Measurements from ENCODE around the gene TRAFD1.

Gene TRAFD1

DNA sequence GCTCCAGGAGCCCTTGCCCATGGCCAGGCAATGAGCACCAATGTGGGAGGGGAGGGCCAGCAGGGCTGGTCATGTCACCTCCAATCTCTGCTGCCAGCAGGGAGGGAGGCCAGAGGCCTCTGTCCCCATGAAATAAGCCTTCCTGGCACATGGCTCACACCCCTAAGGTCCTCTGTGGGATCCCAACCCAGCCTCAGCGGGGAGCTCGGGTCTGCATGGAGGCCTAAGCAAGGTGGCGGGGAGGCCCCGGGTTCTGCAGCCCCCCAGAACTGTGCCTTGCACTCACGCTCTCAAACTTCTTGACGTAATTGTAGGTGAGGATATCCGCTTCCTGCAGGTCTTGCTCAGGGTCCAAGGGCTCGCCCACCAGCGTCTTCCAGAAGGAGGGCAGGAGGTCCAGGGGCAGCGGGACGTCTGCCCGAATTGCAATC lies 41.7 kb downstream of the TRAFD1 start:
- Histone ChIP-seq H3K9me3 (no peaks in the 10 kb centered on the region), H3K4me1 (ENCODE audit: control insufficient read depth in 1 of 2, insufficient read depth in 1 of 2, low read depth in 1 of 2, low read length in 1 of 2) (no peaks in the 10 kb centered on the region), H3K36me3 (peaks cover 89% of the 10 kb centered on the region), H3K4me3 (ENCODE audit: low read depth in 1 of 2, low read length in 1 of 2) (no peak overlapping the region), H3K27me3 (no peaks in the 10 kb centered on the region), H3K27ac (no peak overlapping the region)
- TF ChIP-seq CTCF (IDR thresholded peaks at IDR 0.05), result no peak

DNA sequence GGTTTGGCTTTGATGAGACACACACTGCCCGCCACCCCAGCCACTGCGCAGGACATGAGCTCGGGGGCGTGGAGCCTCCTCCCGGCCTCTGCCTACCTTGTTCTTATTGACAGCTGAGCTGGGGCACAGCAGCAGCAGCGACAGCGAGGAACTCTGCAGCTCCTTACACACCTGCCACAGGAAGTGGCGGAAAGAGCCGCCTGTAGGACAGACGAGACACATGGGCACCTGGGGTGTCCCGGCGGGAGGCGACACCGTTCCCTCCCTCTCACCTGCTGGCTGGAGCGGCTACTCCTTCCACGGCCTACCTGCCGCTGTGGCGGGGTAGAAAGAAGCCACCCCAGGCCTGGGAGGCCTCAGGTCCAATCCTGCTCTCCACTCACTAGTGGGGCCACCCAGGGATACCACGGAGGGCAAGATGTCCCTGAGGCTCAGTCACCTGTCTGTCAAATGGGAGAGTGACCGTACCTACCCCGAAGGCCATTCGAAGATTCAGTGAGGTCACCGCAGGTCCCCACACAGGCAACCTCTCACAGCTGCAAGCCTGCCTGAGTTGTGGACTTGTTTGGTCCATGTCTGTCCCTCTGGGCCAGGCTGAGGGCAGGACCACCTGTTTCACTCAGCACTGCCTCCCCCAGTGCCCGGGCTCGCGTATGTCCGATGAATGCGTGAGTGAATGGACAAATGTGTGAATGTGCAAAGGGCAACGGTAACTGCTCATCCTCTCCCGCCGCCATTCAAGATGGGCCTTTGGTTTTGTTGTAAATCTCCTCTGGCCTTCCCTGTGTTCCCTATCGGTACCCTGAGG lies 42.6 kb downstream of the TRAFD1 start:
- no peaks in the 10 kb centered on the region for H3K9me3 ChIP-seq
- no peaks in the 10 kb centered on the region for H3K27me3 ChIP-seq
- H3K4me3 ChIP-seq (ENCODE audit: low read depth in 1 of 2, low read length in 1 of 2), result no peak overlapping the region
- H3K27ac ChIP-seq, result no peak overlapping the region
- no peak for TF ChIP-seq CTCF (IDR thresholded peaks at IDR 0.05)
- H3K36me3 ChIP-seq, result peaks cover 89% of the 10 kb centered on the region
- no peaks in the 10 kb centered on the region for H3K4me1 ChIP-seq (ENCODE audit: control insufficient read depth in 1 of 2, insufficient read depth in 1 of 2, low read depth in 1 of 2, low read length in 1 of 2)

DNA sequence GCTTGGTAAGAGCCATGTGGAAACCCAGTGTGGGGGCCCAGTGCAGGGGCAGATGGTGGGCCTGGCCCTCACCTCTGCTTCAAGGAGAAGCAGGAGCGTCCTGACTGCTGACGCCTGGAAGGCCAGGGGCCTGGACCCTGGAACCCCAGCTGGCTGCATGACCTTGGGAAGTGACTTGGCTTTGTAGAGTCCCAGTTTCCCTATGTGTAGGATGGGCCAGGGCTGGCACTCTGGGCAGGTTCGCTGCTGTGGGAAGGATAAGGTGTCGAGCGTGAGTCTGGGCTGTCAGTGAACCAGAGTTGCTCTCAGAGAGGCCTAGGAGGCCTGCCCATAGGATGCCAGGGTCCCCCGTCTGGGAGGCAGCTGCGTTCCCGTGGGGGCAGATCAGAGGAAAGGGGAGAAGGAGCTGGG lies 43.2 kb downstream of the TRAFD1 start:
- H3K36me3 ChIP-seq, result peaks cover 85% of the 10 kb centered on the region
- TF ChIP-seq CTCF (IDR thresholded peaks at IDR 0.05), result no peak
- H3K9me3 ChIP-seq, result no peaks in the 10 kb centered on the region
- H3K4me1 ChIP-seq (ENCODE audit: control insufficient read depth in 1 of 2, insufficient read depth in 1 of 2, low read depth in 1 of 2, low read length in 1 of 2), result no peaks in the 10 kb centered on the region
- no peaks in the 10 kb centered on the region for H3K27me3 ChIP-seq
- no peak overlapping the region for H3K4me3 ChIP-seq (ENCODE audit: low read depth in 1 of 2, low read length in 1 of 2)
- H3K27ac ChIP-seq, result no peak overlapping the region

DNA sequence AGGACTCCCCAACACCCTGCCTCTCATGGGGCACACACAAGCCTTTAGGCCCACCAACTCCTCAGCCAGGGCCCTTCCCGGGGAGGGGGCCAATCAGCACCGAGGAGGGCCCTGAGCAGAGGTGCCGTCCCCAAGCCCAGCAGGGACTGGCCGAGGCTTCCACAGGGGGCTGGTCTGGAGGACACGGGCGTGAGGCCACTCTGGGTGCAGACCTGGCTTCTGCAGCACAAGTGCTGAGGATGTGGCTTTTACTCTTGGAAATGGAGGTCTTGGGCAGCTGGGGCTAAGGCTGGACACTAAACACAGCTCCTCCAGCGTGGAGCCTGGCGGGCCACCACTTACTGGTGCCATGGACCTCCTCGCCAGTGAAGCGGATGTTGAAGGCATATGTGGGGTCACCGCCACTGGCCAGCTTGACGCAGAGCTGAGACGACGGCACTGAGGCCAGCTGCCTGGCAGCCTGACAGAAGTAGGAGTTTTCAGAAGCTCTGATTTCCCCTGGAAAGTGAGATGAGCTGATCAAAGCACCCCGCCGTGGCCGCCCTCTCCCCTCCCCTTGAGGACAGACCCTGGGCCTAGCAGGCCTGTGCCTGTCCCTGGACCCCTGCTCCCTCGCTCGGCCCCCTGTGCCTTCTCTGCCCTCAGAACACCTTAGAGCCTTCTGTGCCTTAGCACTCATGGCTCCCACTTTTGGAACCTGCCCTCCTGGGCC lies 44.0 kb downstream of the TRAFD1 start:
- H3K36me3 ChIP-seq, result peaks cover 83% of the 10 kb centered on the region
- H3K4me1 ChIP-seq (ENCODE audit: control insufficient read depth in 1 of 2, insufficient read depth in 1 of 2, low read depth in 1 of 2, low read length in 1 of 2), result no peaks in the 10 kb centered on the region
- no peaks in the 10 kb centered on the region for H3K9me3 ChIP-seq
- H3K27me3 ChIP-seq, result no peaks in the 10 kb centered on the region
- no peak for TF ChIP-seq CTCF (IDR thresholded peaks at IDR 0.05)
- H3K4me3 ChIP-seq (ENCODE audit: low read depth in 1 of 2, low read length in 1 of 2), result no peak overlapping the region
- H3K27ac ChIP-seq, result no peak overlapping the region

GRCh38 chr12:112169966-112170365 lies 44.6 kb downstream of the TRAFD1 start:
- H3K9me3 ChIP-seq, result no peaks in the 10 kb centered on the region
- H3K27me3 ChIP-seq, result no peaks in the 10 kb centered on the region
- no peak for TF ChIP-seq CTCF (IDR thresholded peaks at IDR 0.05)
- H3K4me3 ChIP-seq (ENCODE audit: low read depth in 1 of 2, low read length in 1 of 2), result no peak overlapping the region
- H3K27ac ChIP-seq, result no peak overlapping the region
- H3K4me1 ChIP-seq (ENCODE audit: control insufficient read depth in 1 of 2, insufficient read depth in 1 of 2, low read depth in 1 of 2, low read length in 1 of 2), result no peaks in the 10 kb centered on the region
- peaks cover 89% of the 10 kb centered on the region for H3K36me3 ChIP-seq

Measured in neutrophil (primary cell).